K562 (cell line): ENCODE data around the gene FOXD3. TPM values are rescaled to one million over a fixed set of nuclear protein-coding genes. Genes with fewer than 3 reads are reported as not detected.

Source experiments
- ATAC-seq: fragments of 200-7000 bp; cut with Tn5 transposase; 3 replicates; pipeline ENCODE4 v1.9.1; 2020; ENCODE audit warnings: moderate library complexity
- BruUV-seq: library from RNA; stranded (reverse); fragments of 400-500 nt; replicated peaks from 2 replicates; lab custom pipeline; 2021; lab: Mats Ljungman, UMichigan
- CTCF ChIA-PET: fragments of 300-600 bp; formaldehyde crosslinking; extraction: SDS; loops from one replicate; lab custom pipeline; 2021; ENCODE audit warnings: low intra/inter-chr PET ratio; lab: Yijun Ruan, JAX
- POLR2A ChIA-PET: fragments of 300-600, 350-650 bp; sonication (Branson Sonifier 250); formaldehyde crosslinking; extraction: SDS; loops from one replicate; lab custom pipeline; 2021; ENCODE audit warnings: antibody characterized with exemption, inconsistent platforms; lab: Yijun Ruan, JAX
- DNase-seq, 4 experiments: peaks; one replicate each; pipeline versions ENCODE4 v3.0.0 to v3.0.0-alpha.2; 2011 to 2018; ENCODE audit warnings: low spot score in 3 of 4, mixed read lengths in 3 of 4; ENCODE audit errors: extremely low read depth in 1 of 4
- FAIRE-seq: peaks from 2 replicates; lab custom pipeline; 2011; peaks lifted over from hg19 to GRCh38; lab: Jason Lieb, UNC
- H2AFZ ChIP-seq: 2 replicates; pipeline ENCODE4 v1.6.0; 2011; ENCODE audit warnings: low read depth, low read length, control low read depth, inconsistent platforms
- H3K27ac ChIP-seq: fragments of 200-600 bp; 3 replicates; pipeline ENCODE4 v1.8.0; 2011; ENCODE audit warnings: low read depth, mild to moderate bottlenecking, control low read depth, inconsistent platforms, low read length, moderate library complexity, mixed read lengths; ENCODE audit errors: extremely low read depth
- H3K27me3 ChIP-seq, 2 experiments: fragments of 300-600 bp in 1 of 2; 2 replicates in 1 of 2; 3 replicates in 1 of 2; pipeline versions ENCODE4 v1.6.0 to v1.8.0; 2011; ENCODE audit warnings: inconsistent platforms in 2 of 2, low read length in 2 of 2, mild to moderate bottlenecking in 1 of 2, mixed read lengths in 1 of 2, moderate library complexity in 1 of 2; ENCODE audit not compliant: control insufficient read depth in 2 of 2, insufficient read depth in 2 of 2
- H3K36me3 ChIP-seq: fragments of 300-600 bp; 3 replicates; pipeline ENCODE4 v1.8.0; 2011; ENCODE audit warnings: mild to moderate bottlenecking, low read length, inconsistent platforms; ENCODE audit not compliant: control insufficient read depth, insufficient read depth
- H3K4me1 ChIP-seq, 2 experiments: fragments of 200-600 bp in 1 of 2; replicated peaks in 1 of 2; 2 replicates in 1 of 2; 3 replicates in 1 of 2; pipeline versions ENCODE4 v1.5.1 to v1.8.0; 2011; ENCODE audit warnings: inconsistent platforms in 2 of 2, low read length in 2 of 2, mild to moderate bottlenecking in 1 of 2, mixed read lengths in 1 of 2, moderate library complexity in 1 of 2; ENCODE audit not compliant: control insufficient read depth in 2 of 2, insufficient read depth in 2 of 2
- H3K4me2 ChIP-seq: 2 replicates; pipeline ENCODE4 v1.6.1; 2011; ENCODE audit warnings: low read length, control low read depth, inconsistent platforms, mixed read lengths; ENCODE audit not compliant: insufficient read depth
- H3K4me3 ChIP-seq: fragments of 200-600 bp; sonication (generic), shearing (Covaris generic); 2 replicates; pipeline ENCODE4 v1.5.1; 2016; ENCODE audit warnings: control low read depth, inconsistent platforms
- H3K79me2 ChIP-seq: fragments of 200-600 bp; 3 replicates; pipeline ENCODE4 v1.8.0; 2011; ENCODE audit warnings: low read length, inconsistent platforms; ENCODE audit not compliant: control insufficient read depth, insufficient read depth
- H3K9ac ChIP-seq, 2 experiments: 2 replicates each; pipeline versions ENCODE4 v1.6.0 to v1.6.1; 2011; ENCODE audit warnings: low read depth in 2 of 2, low read length in 2 of 2, control low read depth in 1 of 2, inconsistent platforms in 1 of 2, mild to moderate bottlenecking in 1 of 2, mixed read lengths in 1 of 2; ENCODE audit not compliant: insufficient read depth in 1 of 2
- H3K9me1 ChIP-seq: one replicate; pipeline ENCODE4 v1.6.0; 2011; ENCODE audit warnings: inconsistent platforms, mild to moderate bottlenecking, low read length, moderate library complexity; ENCODE audit not compliant: control insufficient read depth, insufficient read depth
- H3K9me3 ChIP-seq: replicated peaks from 2 replicates; pipeline ENCODE4 v1.5.1; 2011; ENCODE audit warnings: low read depth, low read length, inconsistent platforms; ENCODE audit not compliant: control insufficient read depth, insufficient read depth
- H4K20me1 ChIP-seq: replicated peaks from 2 replicates; pipeline ENCODE4 v1.6.1; 2011; ENCODE audit warnings: low read length, inconsistent platforms, mixed read lengths; ENCODE audit not compliant: control insufficient read depth, insufficient read depth
- GATAD2B ChIP-seq: fragments of 450-650 bp; IDR thresholded peaks from 2 replicates; pipeline ENCODE4 v1.6.1; 2017; ENCODE audit warnings: mild to moderate bottlenecking, borderline replicate concordance
- MLLT1 ChIP-seq, 2 experiments: fragments of 450-650 bp; IDR thresholded peaks; 2 replicates each; pipeline ENCODE4 v1.6.1; 2016
- NR2C2 ChIP-seq, 2 experiments: fragments of 200-800 bp in 1 of 2; sonication (Bioruptor generic) in 1 of 2; sonication (generic) in 1 of 2; formaldehyde crosslinking in 1 of 2; IDR thresholded peaks; 2 replicates each; pipeline versions ENCODE4 v1.6.1 to v1.8.0; 2016 to 2022; ENCODE audit warnings: mild to moderate bottlenecking in 1 of 2, missing compliant biosample characterization in 1 of 2, missing genetic modification characterization in 1 of 2, missing genetic modification reagents in 1 of 2
- WGBS: fragments of 100-300 bp; shearing (Covaris generic); methylation state at CpG from one replicate; pipeline ENCODE4 v1.1.6; 2016; ENCODE audit warnings: low coverage, mixed read lengths; ENCODE audit not compliant: insufficient coverage; ENCODE audit errors: missing lambda C conversion rate; 5-methylcytosine and 5-hydroxymethylcytosine counted together
- in situ Hi-C: fragments of 300-500 bp; cut with MboI; formaldehyde crosslinking; loops from 4 replicates; pipeline ENCODE4 v1.15.0; 2018; ENCODE audit warnings: inconsistent platforms, mixed read lengths
- intact Hi-C: fragments of 100-400 bp; cut with micrococcal nuclease; formaldehyde crosslinking; loops from 2 replicates; pipeline ENCODE4 v1.14.2; 2022
- polyA plus RNA-seq, 8 experiments: library from polyadenylated mRNA; depleted of rRNA in 4 of 8; stranded (reverse) in 5 of 8; unstranded in 3 of 8; fragments of >200 nt; fragmentation: Nextera tagmentation in 2 of 8; fragmentation: Illumina TruSeq in 1 of 8; extraction: Ambion mirVana in 2 of 8; extraction: Trizol in 1 of 8; gene quantifications; 2 replicates each; pipeline versions ENCODE4 v1.2.1 to v1.2.3, GENCODE V29; 2011 to 2014; ENCODE audit warnings: inconsistent platforms in 1 of 8, missing spikeins in 1 of 8
- total RNA-seq, 7 experiments: library from RNA; depleted of rRNA in 6 of 7; stranded (reverse); fragments of >200 nt in 6 of 7; fragmentation: Illumina TruSeq in 2 of 7; extraction: Trizol in 2 of 7; gene quantifications; 2 replicates each; pipeline versions ENCODE4 v1.2.1 to v1.2.3, GENCODE V29; 2011 to 2021; ENCODE audit warnings: low replicate concordance in 1 of 7

FOXD3 gene
- total and polyA plus RNA-seq, 9 of the 15 experiments (the other 6 are each of a cell fraction or from before 2014, with no cell fraction given): 0.06 to 0.45 (median 0.10) TPM; not detected in 2

GRCh38 chr1:63366908-63367214 lies 44.5 kb downstream of the FOXD3 start:
- peak overlapping the region; percentile 72 for H3K4me3 ChIP-seq
- peak overlapping the region; percentile 81 to 91 for H3K9ac ChIP-seq
- no peaks in the 10 kb centered on the region for H3K27me3 ChIP-seq
- ChIA-PET POLR2A (interaction anchor here (0.8 kb wide), 1 partner anchor 231 kb away, joined by 3 read pairs; no protein-coding TSS in a partner anchor), CTCF (interaction anchor here (0.6 kb wide), 1 partner anchor 192 kb away, joined by 3 read pairs; no protein-coding TSS in a partner anchor)
- TSS peak; percentile 81 for BruUV-seq
- H3K9me3 ChIP-seq: no peaks in the 10 kb centered on the region
- H2AFZ ChIP-seq: peak overlapping the region; percentile 99
- peak overlapping the region; percentile 64 for H3K27ac ChIP-seq
- peaks cover 6 to 11% of the 10 kb centered on the region in 2 experiments; a peak in 4 of 5 replicates for H3K4me1 ChIP-seq
- intact Hi-C loops: loop anchor here (10.0 kb wide), 1 partner anchor 158 kb away; the partner anchor contains the start of genes EFCAB7 and ITGB3BP
- DNase-seq (no peak), ATAC-seq (no peak), FAIRE-seq (no peak)
- peaks cover 14% of the 10 kb centered on the region for H3K79me2 ChIP-seq
- TF ChIP-seq NR2C2 (CRISPR knock-in tag; IDR thresholded peaks at IDR 0.05) (no peak), NR2C2 (tag; IDR thresholded peaks at IDR 0.05) (peak; percentile 37; the same call in 1 of the 2 replicates), GATAD2B (no peak), MLLT1 (IDR thresholded peaks at IDR 0.05) (0 out of 4 replicates have a peak, but pooled peaks of 1 of the 2 experiments have one; percentile 31)
- no peaks in the 10 kb centered on the region for H4K20me1 ChIP-seq
- in situ Hi-C loops: no loop called here
- H3K9me1 ChIP-seq: no peaks in the 10 kb centered on the region
- H3K4me2 ChIP-seq: peak overlapping the region; percentile 85
- 83% methylated on average over 7 of the region's 7 CpGs for WGBS
- H3K36me3 ChIP-seq: peaks cover 10% of the 10 kb centered on the region; the same call in 2 of the 3 replicates
